HepG2 (cell line): Measurements from ENCODE around the gene NUAK2. TPM values are rescaled to one million over a fixed set of nuclear protein-coding genes. Genes with fewer than 3 reads are reported as not detected.

Source experiments
- NFYB ChIP-seq: sonication (generic); formaldehyde crosslinking; IDR thresholded peaks from 2 replicates; pipeline ENCODE4 v1.4.0; 2020; ENCODE audit warnings: missing genetic modification reagents
- PHF20 ChIP-seq: sonication (generic); formaldehyde crosslinking; IDR thresholded peaks from 2 replicates; pipeline ENCODE4 v1.5.0; 2020; ENCODE audit warnings: mild to moderate bottlenecking, missing genetic modification reagents
- polyA plus RNA-seq, 8 experiments: library from polyadenylated mRNA; depleted of rRNA in 3 of 8; stranded (reverse) in 7 of 8; unstranded in 1 of 8; fragments of >200 nt; fragmentation: Illumina TruSeq in 4 of 8; extraction: Trizol in 4 of 8; gene quantifications; 2 replicates each; pipeline versions ENCODE4 v1.2.1 to v1.2.3, GENCODE V29; 2011 to 2016; ENCODE audit warnings: low read depth in 4 of 8, missing spikeins in 1 of 8, mixed read lengths in 1 of 8; ENCODE audit not compliant: insufficient read depth in 1 of 8
- total RNA-seq, 5 experiments: library from RNA; depleted of rRNA; stranded (reverse); fragments of >200 nt; fragmentation: Illumina TruSeq; extraction: Trizol; gene quantifications; 2 replicates each; pipeline ENCODE4 v1.2.3, GENCODE V29; 2016; ENCODE audit warnings: low read depth in 1 of 5
- TF ChIP-seq, protein P1 (sequence below): sonication (generic); formaldehyde crosslinking; conservative IDR thresholded peaks from 2 replicates; pipeline ENCODE4 v1.8.1; 2023; ENCODE audit warnings: missing genetic modification reagents
- TF ChIP-seq, protein P2 (sequence below): sonication (generic); formaldehyde crosslinking; IDR thresholded peaks from 2 replicates; pipeline ENCODE4 v1.4.0; 2020; ENCODE audit warnings: mild to moderate bottlenecking, missing genetic modification reagents
- TF ChIP-seq, protein P3 (sequence below): sonication (generic); formaldehyde crosslinking; IDR thresholded peaks from 2 replicates; pipeline ENCODE4 v1.5.0; 2020; ENCODE audit warnings: missing genetic modification reagents, mild to moderate bottlenecking, borderline replicate concordance

Gene NUAK2
- total and polyA plus RNA-seq, 2 of the 13 experiments (the other 11 are each of a cell fraction or from before 2014, with no cell fraction given), result 0.75 to 1.1 TPM

- TF ChIP-seq, protein P1, sequence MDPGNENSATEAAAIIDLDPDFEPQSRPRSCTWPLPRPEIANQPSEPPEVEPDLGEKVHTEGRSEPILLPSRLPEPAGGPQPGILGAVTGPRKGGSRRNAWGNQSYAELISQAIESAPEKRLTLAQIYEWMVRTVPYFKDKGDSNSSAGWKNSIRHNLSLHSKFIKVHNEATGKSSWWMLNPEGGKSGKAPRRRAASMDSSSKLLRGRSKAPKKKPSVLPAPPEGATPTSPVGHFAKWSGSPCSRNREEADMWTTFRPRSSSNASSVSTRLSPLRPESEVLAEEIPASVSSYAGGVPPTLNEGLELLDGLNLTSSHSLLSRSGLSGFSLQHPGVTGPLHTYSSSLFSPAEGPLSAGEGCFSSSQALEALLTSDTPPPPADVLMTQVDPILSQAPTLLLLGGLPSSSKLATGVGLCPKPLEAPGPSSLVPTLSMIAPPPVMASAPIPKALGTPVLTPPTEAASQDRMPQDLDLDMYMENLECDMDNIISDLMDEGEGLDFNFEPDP (CRISPR knock-in tag), result no peak
- no peak for TF ChIP-seq PHF20
- TF ChIP-seq, protein P2, sequence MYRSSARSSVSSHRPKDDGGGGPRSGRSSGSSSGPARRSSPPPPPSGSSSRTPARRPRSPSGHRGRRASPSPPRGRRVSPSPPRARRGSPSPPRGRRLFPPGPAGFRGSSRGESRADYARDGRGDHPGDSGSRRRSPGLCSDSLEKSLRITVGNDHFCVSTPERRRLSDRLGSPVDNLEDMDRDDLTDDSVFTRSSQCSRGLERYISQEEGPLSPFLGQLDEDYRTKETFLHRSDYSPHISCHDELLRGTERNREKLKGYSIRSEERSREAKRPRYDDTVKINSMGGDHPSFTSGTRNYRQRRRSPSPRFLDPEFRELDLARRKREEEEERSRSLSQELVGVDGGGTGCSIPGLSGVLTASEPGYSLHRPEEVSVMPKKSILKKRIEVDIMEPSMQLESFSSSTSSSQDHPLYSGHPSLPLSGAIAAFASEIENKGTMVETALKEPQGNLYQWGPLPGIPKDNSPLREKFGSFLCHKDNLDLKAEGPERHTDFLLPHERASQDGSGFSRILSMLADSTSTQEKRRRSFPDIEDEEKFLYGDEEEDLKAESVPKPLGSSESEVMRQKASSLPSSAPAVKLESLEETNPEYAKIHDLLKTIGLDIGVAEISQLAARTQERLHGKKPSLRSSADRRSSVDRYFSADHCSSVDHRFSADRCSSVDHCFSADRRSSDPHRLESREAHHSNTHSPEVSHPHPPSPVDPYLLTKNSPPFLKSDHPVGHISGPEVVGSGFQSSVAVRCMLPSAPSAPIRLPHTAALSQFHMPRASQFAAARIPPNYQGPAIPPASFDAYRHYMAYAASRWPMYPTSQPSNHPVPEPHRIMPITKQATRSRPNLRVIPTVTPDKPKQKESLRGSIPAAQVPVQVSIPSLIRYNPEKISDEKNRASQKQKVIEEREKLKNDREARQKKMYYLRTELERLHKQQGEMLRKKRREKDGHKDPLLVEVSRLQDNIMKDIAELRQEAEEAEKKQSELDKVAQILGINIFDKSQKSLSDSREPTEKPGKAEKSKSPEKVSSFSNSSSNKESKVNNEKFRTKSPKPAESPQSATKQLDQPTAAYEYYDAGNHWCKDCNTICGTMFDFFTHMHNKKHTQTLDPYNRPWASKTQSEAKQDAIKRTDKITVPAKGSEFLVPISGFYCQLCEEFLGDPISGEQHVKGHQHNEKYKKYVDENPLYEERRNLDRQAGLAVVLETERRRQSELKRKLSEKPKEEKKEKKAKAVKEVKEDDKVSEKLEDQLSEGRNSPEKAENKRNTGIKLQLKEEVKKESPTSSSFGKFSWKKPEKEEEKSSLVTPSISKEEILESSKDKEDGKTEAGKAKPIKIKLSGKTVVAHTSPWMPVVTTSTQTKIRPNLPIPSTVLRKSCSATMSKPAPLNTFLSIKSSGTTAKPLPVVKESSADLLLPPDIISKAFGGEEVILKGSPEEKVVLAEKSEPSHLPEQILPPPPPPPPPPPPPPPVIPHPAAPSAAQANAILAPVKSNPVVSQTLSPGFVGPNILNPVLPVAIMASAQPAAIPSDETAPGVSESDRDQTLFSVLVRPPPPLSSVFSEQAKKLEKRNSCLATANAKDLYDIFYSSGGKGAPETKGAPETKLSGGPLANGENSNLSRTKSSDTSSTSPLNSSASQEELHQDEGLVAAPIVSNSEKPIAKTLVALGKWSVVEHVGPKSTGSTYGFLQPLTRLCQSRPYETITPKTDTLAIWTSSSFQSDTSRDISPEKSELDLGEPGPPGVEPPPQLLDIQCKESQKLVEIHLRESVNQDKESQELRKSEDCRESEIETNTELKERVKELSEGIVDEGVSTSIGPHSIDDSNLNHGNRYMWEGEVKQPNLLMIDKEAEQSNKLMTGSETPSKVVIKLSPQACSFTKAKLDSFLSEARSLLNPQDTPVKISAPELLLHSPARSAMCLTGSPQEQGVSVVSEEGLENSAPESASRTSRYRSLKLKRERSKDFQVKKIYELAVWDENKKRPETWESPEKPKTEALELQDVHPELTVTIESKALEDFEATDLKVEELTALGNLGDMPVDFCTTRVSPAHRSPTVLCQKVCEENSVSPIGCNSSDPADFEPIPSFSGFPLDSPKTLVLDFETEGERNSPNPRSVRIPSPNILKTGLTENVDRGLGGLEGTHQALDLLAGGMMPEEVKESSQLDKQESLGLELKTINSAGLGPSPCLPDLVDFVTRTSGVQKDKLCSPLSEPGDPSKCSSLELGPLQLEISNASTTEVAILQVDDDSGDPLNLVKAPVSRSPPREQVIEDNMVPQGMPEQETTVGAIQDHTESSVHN, result no peak
- TF ChIP-seq, protein P3, sequence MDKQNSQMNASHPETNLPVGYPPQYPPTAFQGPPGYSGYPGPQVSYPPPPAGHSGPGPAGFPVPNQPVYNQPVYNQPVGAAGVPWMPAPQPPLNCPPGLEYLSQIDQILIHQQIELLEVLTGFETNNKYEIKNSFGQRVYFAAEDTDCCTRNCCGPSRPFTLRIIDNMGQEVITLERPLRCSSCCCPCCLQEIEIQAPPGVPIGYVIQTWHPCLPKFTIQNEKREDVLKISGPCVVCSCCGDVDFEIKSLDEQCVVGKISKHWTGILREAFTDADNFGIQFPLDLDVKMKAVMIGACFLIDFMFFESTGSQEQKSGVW, result no peak
- no peak for TF ChIP-seq NFYB (CRISPR knock-in tag)
- TF ChIP-seq, all 625 proteins: peak for 39
Observed at GRCh38 chr1:205335692-205336091, 14.1 kb upstream of the NUAK2 start (continued).
